ENCODE measurements around the gene ADGRE2.
A peak's percentile ranks its signal among the peaks of the same experiment; 100 is the strongest.
"Not testable (repeated sequence)": the region's sequence is repeated elsewhere in the genome, so short reads cannot be mapped to it uniquely, and the experiment has no call there.

ADGRE2 gene

GRCh38 chr19:14778110-14778845 is at the start of gene ADGRE2:
Gene ADGRE2 (minus strand): TSS chr19:14778560. CDS start chr19:14776756, 1,804 bp downstream.
- not testable (repeated sequence) for H3K4me3 ChIP-seq (ENCODE audit: low read length); H3K9me3 ChIP-seq (ENCODE audit: low read length); H3K27me3 ChIP-seq (ENCODE audit: insufficient read depth, low read length); H3K4me1 ChIP-seq (ENCODE audit: insufficient read depth, low read length); H2AFZ ChIP-seq (ENCODE audit: low read depth, low read length); H3K36me3 ChIP-seq (ENCODE audit: insufficient read depth, low read length)

GRCh38 chr19:14826006-14826405 is 47.6 kb upstream of the ADGRE2 start:
- Histone ChIP-seq H2AFZ (ENCODE audit: low read depth, low read length) (no peak overlapping the region), H3K27me3 (ENCODE audit: insufficient read depth, low read length) (peaks cover 13% of the 10 kb centered on the region), H3K4me1 (ENCODE audit: insufficient read depth, low read length) (no peaks in the 10 kb centered on the region), H3K9me3 (ENCODE audit: low read length) (no peaks in the 10 kb centered on the region), H3K4me3 (ENCODE audit: low read length) (no peak overlapping the region), H3K36me3 (ENCODE audit: insufficient read depth, low read length) (no peaks in the 10 kb centered on the region)

- peaks cover 2% of the 10 kb centered on the region for H3K9me3 ChIP-seq (ENCODE audit: low read length)
Observed at GRCh38 chr19:14821937-14822336, 43.6 kb upstream of the ADGRE2 start.

GRCh38 chr19:14818588-14818987 is 40.2 kb upstream of the ADGRE2 start:
- H3K4me3 ChIP-seq (ENCODE audit: low read length), result no peak overlapping the region
- no peaks in the 10 kb centered on the region for H3K4me1 ChIP-seq (ENCODE audit: insufficient read depth, low read length)
- H2AFZ ChIP-seq (ENCODE audit: low read depth, low read length), result no peak overlapping the region
- no peaks in the 10 kb centered on the region for H3K36me3 ChIP-seq (ENCODE audit: insufficient read depth, low read length)
- peaks cover 2% of the 10 kb centered on the region for H3K9me3 ChIP-seq (ENCODE audit: low read length)
- H3K27me3 ChIP-seq (ENCODE audit: insufficient read depth, low read length), result peaks cover 8% of the 10 kb centered on the region

More at GRCh38 chr19:14821937-14822336, 43.6 kb upstream of the ADGRE2 start:
- H3K36me3 ChIP-seq (ENCODE audit: insufficient read depth, low read length), result no peaks in the 10 kb centered on the region
- no peaks in the 10 kb centered on the region for H3K4me1 ChIP-seq (ENCODE audit: insufficient read depth, low read length)
- H3K27me3 ChIP-seq (ENCODE audit: insufficient read depth, low read length), result peaks cover 6% of the 10 kb centered on the region
- H2AFZ ChIP-seq (ENCODE audit: low read depth, low read length), result no peak overlapping the region
- no peak overlapping the region for H3K4me3 ChIP-seq (ENCODE audit: low read length)

GRCh38 chr19:14817052-14817451 is 38.7 kb upstream of the ADGRE2 start:
- Histone ChIP-seq H3K4me3 (ENCODE audit: low read length) (no peak overlapping the region), H3K4me1 (ENCODE audit: insufficient read depth, low read length) (no peaks in the 10 kb centered on the region), H3K36me3 (ENCODE audit: insufficient read depth, low read length) (no peaks in the 10 kb centered on the region), H3K27me3 (ENCODE audit: insufficient read depth, low read length) (peaks cover 9% of the 10 kb centered on the region), H3K9me3 (ENCODE audit: low read length) (peaks cover 2% of the 10 kb centered on the region), H2AFZ (ENCODE audit: low read depth, low read length) (no peak overlapping the region)

GRCh38 chr19:14814982-14815652 is 36.8 kb upstream of the ADGRE2 start:
- Histone ChIP-seq H3K36me3 (ENCODE audit: insufficient read depth, low read length) (no peaks in the 10 kb centered on the region), H3K9me3 (ENCODE audit: low read length) (peaks cover 2% of the 10 kb centered on the region), H3K4me3 (ENCODE audit: low read length) (no peak overlapping the region), H3K27me3 (ENCODE audit: insufficient read depth, low read length) (peaks cover 9% of the 10 kb centered on the region), H3K4me1 (ENCODE audit: insufficient read depth, low read length) (no peaks in the 10 kb centered on the region), H2AFZ (ENCODE audit: low read depth, low read length) (no peak overlapping the region)

GRCh38 chr19:14809272-14810057 is 31.1 kb upstream of the ADGRE2 start:
- no peaks in the 10 kb centered on the region for H3K9me3 ChIP-seq (ENCODE audit: low read length)
- no peak overlapping the region for H3K4me3 ChIP-seq (ENCODE audit: low read length)
- H3K36me3 ChIP-seq (ENCODE audit: insufficient read depth, low read length), result no peaks in the 10 kb centered on the region
- peak overlapping the region; percentile 36 for H2AFZ ChIP-seq (ENCODE audit: low read depth, low read length)
- peaks cover 20% of the 10 kb centered on the region for H3K27me3 ChIP-seq (ENCODE audit: insufficient read depth, low read length)
- no peaks in the 10 kb centered on the region for H3K4me1 ChIP-seq (ENCODE audit: insufficient read depth, low read length)

- Histone ChIP-seq H3K27me3 (ENCODE audit: insufficient read depth, low read length) (peaks cover 8% of the 10 kb centered on the region), H3K4me1 (ENCODE audit: insufficient read depth, low read length) (peaks cover 3% of the 10 kb centered on the region), H3K4me3 (ENCODE audit: low read length) (no peak overlapping the region), H3K9me3 (ENCODE audit: low read length) (no peaks in the 10 kb centered on the region), H2AFZ (ENCODE audit: low read depth, low read length) (no peak overlapping the region), H3K36me3 (ENCODE audit: insufficient read depth, low read length) (no peaks in the 10 kb centered on the region)
Observed at GRCh38 chr19:14804765-14805164, 26.4 kb upstream of the ADGRE2 start.

- H3K9me3 ChIP-seq (ENCODE audit: low read length), result no peaks in the 10 kb centered on the region
Observed at GRCh38 chr19:14798760-14799159, 20.4 kb upstream of the ADGRE2 start.

GRCh38 chr19:14796021-14796420 is 17.7 kb upstream of the ADGRE2 start:
- Histone ChIP-seq H2AFZ (ENCODE audit: low read depth, low read length) (no peak overlapping the region), H3K36me3 (ENCODE audit: insufficient read depth, low read length) (no peaks in the 10 kb centered on the region), H3K27me3 (ENCODE audit: insufficient read depth, low read length) (peaks cover 3% of the 10 kb centered on the region), H3K4me3 (ENCODE audit: low read length) (no peak overlapping the region), H3K9me3 (ENCODE audit: low read length) (no peaks in the 10 kb centered on the region), H3K4me1 (ENCODE audit: insufficient read depth, low read length) (peaks cover 3% of the 10 kb centered on the region)

More at GRCh38 chr19:14798760-14799159, 20.4 kb upstream of the ADGRE2 start:
- H3K4me1 ChIP-seq (ENCODE audit: insufficient read depth, low read length), result peaks cover 3% of the 10 kb centered on the region
- H3K4me3 ChIP-seq (ENCODE audit: low read length), result no peak overlapping the region
- no peaks in the 10 kb centered on the region for H3K36me3 ChIP-seq (ENCODE audit: insufficient read depth, low read length)
- no peak overlapping the region for H2AFZ ChIP-seq (ENCODE audit: low read depth, low read length)
- peaks cover 3% of the 10 kb centered on the region for H3K27me3 ChIP-seq (ENCODE audit: insufficient read depth, low read length)

- H3K4me3 ChIP-seq (ENCODE audit: low read length), result no peak overlapping the region
Observed at GRCh38 chr19:14795078-14795721, 16.8 kb upstream of the ADGRE2 start.

GRCh38 chr19:14792250-14792649 is 13.9 kb upstream of the ADGRE2 start:
- H3K4me3 ChIP-seq (ENCODE audit: low read length); H3K9me3 ChIP-seq (ENCODE audit: low read length); H3K27me3 ChIP-seq (ENCODE audit: insufficient read depth, low read length); H3K36me3 ChIP-seq (ENCODE audit: insufficient read depth, low read length); H2AFZ ChIP-seq (ENCODE audit: low read depth, low read length); H3K4me1 ChIP-seq (ENCODE audit: insufficient read depth, low read length): not testable (repeated sequence)

More at GRCh38 chr19:14795078-14795721, 16.8 kb upstream of the ADGRE2 start:
- H3K36me3 ChIP-seq (ENCODE audit: insufficient read depth, low read length), result no peaks in the 10 kb centered on the region
- H3K27me3 ChIP-seq (ENCODE audit: insufficient read depth, low read length), result peaks cover 3% of the 10 kb centered on the region
- H3K9me3 ChIP-seq (ENCODE audit: low read length), result no peaks in the 10 kb centered on the region
- peaks cover 3% of the 10 kb centered on the region for H3K4me1 ChIP-seq (ENCODE audit: insufficient read depth, low read length)
- H2AFZ ChIP-seq (ENCODE audit: low read depth, low read length), result no peak overlapping the region

Data from neuron (in vitro differentiated cells).